HG03558 (cell line): ENCODE data around the gene RIN1.
A peak's percentile ranks its signal among the peaks of the same experiment; 100 is the strongest.

ENCODE experiments used
- ATAC-seq: cut with Tn5 transposase; IDR thresholded peaks from one replicate; pipeline ENCODE4 v1.9.1; 2021; ENCODE audit warnings: moderate number of reproducible peaks; ENCODE audit not compliant: unreplicated experiment; ENCODE audit errors: extremely low read depth

Gene RIN1

DNA sequence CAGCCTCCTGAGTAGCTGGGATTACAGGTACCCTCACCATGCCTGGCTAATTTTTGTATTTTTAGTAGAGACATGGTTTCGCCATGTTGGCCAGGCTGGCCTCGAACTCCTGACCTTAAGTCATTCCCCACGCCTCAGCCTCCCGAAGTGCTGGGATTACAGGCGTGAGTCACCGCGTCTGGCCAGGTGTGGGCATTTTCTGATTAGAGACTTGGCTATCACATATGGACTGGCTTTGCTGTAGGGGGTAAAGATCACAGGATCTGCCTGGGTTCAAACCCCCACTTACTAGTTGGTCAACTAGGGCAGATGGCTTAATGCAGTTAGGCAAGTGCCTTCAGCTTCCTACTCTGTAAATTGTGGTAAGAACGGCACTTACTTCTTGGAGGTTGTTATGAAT lies 25.9 kb downstream of the RIN1 start:
- no peak for ATAC-seq

DNA sequence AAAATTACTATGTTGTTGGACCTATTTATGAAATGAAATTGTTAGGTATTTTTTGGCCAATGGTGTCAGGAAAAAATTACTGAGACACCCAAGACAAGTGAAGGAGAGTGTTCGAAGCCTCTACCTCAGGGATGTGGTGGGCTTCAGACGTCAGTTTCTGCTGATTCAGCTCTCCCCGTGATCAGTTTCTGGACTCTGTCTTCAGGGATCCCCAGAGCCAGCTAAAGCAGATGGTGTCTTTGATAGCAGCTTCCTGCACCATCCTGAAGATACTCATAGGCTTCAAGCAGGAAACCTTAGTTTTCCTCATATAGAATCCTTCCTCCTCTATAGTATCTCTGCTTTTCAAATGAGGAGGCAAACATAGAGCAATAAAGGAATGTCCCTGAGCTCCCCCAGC lies 26.8 kb downstream of the RIN1 start:
- no peak for ATAC-seq

DNA sequence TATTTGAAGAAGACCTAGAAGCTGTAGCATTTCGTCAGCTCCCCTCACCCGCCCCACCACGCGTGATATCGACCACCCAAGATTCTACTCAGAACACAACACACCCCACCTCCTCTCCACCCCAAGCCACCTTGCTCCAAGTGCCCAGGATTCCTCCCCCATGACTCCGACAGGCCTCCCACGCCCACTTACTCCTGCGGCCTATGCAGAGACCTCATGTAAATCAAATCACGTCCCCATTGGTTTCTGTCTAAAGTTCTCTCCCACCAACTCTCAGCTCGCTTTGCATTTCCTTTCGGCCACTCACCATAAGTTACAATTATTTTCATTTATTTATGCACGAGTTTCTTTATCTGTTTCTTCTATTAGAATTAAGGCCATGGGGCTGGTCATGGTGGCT lies 33.6 kb downstream of the RIN1 start:
- no peak for ATAC-seq

DNA sequence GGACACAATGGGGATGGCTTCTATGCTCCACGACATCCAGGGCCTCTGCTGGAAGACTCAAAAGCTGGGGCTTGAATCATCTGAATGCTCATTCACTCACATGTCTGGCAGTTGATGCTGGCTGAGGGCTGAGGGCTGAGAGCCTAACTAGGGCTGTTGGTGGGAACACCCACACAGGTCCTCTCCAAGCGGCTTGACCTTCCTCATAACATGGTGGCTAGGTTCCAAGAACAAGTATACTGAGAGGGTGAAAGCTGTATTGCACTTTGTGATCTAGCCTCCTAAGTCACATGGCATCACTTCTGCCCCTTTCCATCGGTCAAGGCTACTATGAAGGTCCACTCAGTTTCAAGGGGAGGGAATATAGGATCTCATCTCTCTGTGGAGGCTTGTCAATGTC lies 37.0 kb downstream of the RIN1 start:
- no peak for ATAC-seq

DNA sequence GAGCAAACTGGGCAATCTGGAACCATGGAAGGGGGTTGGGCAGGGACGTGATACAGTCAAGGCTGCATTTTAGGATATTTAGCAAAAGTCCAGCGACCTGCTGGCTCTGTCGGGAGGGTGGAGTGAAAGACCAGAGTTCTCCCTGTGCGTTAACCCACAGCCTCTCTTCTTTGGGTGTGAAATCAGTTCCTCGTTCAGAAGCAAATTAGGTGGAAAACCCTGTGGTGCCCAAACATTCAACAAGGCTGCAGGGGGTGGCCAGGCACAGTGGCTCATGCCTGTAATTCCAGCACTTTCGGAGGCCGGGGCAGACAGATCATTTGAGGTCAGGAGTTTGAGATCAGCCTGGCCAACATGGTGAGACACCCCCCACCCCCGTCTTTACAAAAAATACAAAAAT lies 38.6 kb downstream of the RIN1 start:
- no peak for ATAC-seq

DNA sequence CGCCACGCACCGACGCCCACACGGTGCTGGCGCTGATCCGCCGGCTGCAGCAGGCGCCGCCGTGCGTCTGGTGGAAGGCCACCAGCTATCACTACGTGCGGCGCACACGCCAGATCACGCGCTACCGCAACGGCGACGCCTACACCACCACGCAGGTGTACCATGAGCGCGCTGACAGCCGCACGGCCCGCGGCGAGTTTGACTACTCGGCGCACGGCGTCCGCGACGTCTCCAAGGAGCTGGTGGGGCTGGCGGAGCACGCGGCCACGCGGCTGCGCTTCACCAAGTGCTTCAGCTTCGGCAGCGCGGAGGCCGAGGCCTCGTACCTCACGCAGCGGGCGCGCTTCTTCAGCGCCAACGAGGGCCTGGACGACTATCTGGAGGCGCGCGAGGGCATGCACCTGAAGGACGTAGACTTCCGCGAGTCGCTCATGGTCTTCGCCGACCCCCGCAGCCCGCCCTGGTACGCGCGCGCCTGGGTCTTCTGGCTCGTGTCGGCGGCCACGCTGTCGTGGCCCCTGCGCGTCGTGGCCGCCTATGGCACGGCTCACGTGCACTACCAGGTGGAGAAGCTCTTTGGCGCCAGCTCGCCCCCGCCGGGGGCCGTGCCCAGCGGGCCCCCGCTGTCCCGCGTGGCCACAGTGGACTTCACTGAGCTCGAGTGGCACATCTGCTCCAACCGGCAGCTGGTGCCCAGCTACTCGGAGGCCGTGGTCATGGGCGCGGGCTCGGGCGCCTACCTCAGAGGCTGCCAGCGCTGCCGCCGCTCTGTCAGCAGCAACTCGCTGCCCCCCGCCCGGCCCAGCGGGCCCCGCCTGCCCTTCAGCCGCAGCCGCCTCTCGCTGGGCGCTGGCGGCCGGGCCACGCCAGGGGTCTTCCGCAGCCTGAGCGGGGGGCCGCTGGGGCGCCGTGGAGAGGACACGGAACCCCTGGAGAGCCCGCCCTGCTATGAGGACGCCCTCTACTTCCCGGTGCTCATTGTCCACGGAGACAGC lies 41.3 kb downstream of the RIN1 start:
- no peak for ATAC-seq

DNA sequence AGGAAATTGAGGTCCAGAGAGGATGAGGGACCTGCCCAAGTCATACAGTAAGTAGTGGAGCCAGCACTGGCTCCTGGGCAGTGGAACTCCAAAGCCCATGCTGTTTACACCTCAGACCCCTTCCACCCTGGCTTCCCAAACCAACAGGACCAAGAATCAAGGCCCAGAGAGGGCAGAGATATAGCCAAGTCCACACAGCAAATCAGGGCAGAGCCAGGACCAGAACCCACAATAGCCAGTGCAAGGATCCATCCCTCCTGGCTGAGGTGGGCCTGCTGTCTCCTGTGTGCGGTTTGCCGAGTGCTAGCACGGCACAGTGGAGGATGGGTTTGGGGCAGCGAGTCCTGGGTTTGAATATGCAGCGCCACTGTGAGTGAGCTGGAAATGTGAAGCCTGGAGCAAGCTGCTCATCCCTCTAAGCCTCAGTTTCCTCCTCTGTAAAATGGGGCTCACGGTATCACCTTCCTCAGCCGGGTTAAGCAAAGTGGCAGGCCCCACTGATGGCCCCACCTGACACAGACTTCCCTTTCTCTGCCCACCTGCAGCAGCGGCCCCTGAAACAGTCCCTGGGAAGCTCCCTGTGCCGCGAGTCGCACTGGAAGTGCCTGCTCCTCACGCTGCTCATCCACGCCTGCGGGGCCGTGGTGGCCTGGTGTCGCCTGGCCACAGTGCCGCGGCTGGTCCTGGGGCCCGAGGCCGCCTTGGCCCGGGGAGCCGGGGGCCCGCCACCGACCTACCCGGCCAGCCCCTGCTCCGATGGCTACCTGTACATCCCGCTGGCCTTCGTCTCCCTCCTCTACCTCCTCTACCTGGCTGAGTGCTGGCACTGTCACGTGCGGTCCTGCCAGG lies 42.2 kb downstream of the RIN1 start:
- ATAC-seq = no peak

DNA sequence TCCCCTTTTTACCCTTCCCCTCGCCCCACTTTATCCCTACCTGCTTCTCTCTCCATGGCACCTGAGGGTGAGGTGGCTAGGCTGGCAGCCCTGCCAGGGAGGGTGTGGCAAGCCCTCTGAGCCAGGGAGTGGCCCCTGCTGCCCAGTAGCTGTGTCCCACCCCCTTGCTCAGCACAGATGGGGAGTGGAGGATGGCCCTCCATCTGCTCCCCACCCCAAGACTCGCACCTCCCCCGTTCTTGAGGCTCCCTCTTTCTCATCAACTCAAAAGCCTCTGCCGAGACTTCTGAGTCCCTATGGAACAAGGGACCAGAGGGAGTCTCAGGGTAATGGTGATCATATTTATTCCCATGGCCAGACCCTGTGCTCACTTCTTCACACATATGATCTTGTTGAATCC lies 42.9 kb downstream of the RIN1 start:
- no peak for ATAC-seq

DNA sequence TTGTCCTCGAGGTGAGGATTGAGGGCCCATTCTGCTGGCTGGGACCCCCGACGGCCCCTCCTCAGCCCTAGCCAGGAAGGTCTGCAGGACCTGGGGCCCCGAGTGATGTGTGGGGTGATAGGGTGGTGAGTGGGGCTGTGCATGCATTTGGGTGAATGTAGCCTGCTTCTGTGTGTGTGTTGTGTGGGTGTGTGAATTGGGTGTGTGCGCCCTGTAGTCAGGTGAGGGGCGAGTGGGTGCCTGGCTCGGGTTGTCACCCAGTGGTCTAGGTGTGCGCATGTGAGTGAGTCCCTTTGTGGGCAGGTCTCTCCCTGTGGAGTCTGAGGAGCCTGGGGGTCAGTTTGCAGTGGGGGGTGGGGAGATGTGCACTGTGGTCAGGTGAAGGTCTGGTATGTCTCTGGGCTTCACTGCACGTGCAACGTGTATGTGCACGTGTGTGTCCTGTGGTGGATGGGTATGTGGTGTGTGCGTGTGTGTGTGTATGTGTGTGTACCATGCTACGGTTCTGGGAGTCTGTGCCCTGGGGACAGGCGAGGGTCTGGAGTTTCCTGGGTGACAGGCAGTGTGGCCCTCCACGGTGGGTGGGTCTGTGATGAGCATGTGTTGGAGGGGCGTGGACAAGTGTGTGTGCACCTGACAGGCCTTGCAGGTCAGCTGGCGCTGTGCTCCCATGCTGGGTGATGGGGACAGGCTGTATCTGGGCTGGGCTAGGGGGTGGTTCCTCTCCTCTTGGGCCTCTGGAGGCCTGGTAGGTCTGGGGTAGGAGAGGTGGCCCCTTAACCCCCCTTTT lies 43.5 kb downstream of the RIN1 start:
- ATAC-seq = no peak

DNA sequence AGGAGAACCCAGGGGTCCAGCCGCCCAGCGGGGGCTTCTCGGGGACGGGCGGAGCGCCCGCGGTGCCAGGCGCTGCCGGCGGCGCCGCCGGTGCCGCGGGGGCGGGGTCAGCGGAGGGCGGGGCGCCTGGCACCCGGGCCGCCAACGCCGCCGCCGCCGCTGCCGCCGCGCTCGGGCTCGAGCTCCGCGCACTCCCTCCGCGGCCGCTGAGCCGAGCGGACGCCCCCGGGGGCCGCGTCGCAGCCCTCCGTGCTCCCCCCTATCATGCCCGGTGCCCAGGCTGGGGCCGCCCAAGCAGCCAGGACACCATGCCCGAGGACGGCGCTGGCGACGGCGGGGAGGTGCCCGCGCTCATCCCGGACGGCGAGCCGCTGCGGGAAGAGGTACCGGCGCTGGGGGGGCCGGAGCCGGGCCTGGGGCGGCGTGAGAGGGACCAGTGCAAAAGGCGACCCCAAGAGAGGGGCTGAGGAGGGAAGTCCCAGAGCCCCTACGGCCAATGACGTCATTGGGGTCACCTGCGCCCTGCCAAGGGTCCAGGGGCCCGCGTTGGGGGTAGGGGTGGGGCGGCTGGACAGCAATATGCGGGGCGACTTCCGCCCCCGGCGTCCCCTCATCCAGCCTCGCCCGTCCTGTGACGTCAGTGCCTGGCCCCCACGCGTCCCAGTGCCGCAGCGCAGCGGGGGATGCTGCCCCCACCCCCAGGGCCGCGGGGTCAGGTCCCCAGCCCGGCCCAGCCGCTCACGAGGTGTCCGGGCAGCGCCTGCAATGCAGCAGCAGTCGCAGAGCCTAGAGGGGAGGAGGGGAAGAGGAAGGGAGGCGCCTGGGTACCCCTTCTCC lies 44.3 kb downstream of the RIN1 start, which contains the start of gene TMEM151A:
TSS of gene TMEM151A (plus strand) at position 189 of the 837 bp plus-strand sequence. CDS start at position 309, 120 bp downstream.
- ATAC-seq = no peak

DNA sequence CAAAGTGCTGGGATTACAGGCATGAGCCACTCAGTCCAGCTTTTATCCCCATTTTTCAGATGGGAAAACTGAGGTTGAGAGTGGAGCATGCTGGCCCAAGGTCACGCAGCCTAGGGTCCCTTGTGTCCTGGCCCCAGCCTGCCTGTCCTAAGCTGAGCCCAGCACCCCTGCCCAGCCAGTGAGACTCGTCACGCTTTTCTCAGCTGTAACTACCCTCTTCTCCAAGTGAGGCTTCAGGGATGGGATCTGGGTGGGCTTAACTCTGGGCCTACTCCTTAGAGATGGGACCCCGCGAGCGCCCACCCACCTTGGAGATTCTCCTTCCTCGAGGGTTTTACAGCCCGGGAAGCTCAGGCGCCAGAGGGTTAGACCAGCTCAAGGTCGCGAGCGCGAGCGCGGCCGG lies 44.9 kb downstream of the RIN1 start:
- no peak for ATAC-seq

DNA sequence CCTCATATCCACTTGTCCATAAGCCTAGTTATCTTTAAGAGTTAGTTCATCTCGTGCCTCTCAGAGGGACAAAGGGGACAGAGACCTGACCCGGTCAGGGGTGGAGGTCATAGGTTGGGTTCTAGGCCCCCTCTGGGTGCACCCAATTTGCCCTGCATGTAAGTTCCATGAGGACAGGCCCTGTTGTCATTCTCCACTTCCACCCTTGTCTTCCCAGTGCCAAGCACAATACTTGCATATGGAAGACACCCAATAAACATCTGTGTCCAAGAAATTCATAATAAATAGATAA lies 46.0 kb downstream of the RIN1 start:
- no peak for ATAC-seq

DNA sequence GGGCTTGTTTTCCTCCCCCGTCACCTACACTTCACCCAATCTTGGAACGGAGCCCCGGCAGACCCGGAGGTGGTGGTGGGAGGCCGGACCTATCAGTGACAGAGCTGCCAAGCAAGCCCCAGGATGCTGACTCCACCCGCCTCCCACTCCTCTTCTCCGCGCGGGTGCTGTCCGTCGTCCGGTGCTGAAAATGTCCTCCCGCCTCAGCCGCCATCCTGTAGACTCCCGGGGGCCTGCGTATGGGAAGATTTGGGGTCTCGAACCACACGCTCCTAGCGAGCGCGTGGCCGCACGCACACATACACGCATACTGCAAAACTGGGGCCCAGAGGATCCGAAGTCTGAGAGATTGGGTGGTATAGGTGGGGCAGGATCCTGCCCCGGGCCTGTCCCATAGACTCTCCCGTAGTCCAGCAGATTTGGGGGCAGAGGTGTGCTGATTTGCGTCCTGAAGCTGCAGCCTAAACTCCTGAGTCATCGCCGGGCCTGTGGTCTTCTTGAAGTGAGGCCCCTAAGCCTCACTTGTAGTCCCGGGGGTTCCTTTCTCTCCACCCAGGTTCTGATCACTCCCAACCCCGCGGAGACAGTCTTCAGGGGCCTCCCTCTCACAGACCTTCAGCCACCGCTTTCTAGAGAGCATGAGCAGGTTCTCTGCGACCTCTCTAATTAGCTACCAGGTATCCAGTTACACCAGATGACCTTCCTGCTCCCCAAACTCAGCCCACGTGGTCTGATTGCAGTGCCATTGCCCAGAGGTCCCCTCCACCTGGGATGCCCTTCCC lies 46.5 kb downstream of the RIN1 start:
- no peak for ATAC-seq

DNA sequence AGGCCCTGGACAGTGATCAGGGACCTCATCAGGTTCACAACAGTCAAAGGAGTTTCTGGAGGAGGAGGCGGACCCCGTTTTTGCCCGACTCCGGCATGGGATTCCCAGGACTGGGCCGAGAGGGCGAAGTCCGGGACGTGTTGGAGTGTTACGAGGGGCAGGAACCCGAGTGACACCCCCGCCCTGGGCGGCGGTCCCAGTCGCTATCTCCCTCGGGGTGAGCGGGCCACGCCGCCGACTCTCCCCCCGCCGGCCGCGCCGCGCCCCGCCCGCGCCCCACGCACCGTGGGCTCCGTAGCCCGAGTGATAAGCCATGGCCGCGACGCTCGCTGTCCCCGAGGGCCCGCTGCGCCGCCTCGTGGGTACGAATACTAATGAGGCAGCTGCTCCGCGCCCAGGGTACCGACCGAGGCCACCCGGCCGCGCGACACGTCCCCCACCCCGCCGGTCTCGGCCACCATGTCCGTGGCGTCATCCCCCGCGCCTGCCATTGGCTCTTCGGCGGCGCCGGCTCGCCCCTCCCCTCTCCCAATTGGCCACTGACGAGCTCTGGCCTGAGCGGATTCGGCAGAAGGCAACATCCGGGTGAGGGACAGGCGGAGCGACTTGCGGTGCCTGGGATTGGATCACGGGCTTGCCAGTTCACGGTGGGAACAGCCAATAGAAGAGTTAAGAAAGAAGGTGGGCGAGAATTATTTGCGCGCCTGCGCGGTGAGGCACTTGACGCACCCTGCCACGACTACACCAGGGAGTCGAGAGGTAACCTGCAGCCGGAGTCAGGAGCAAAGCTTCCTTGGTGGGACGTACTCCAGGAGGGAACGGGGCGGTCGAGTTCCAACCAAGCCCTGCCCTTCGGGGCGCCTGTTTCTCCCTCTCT lies 47.3 kb downstream of the RIN1 start, which contains the start of gene YIF1A:
TSS of gene YIF1A (minus strand) at position 473 of the 877 bp plus-strand sequence. CDS start at position 315, 158 bp downstream.
- peak; percentile 83 for ATAC-seq

DNA sequence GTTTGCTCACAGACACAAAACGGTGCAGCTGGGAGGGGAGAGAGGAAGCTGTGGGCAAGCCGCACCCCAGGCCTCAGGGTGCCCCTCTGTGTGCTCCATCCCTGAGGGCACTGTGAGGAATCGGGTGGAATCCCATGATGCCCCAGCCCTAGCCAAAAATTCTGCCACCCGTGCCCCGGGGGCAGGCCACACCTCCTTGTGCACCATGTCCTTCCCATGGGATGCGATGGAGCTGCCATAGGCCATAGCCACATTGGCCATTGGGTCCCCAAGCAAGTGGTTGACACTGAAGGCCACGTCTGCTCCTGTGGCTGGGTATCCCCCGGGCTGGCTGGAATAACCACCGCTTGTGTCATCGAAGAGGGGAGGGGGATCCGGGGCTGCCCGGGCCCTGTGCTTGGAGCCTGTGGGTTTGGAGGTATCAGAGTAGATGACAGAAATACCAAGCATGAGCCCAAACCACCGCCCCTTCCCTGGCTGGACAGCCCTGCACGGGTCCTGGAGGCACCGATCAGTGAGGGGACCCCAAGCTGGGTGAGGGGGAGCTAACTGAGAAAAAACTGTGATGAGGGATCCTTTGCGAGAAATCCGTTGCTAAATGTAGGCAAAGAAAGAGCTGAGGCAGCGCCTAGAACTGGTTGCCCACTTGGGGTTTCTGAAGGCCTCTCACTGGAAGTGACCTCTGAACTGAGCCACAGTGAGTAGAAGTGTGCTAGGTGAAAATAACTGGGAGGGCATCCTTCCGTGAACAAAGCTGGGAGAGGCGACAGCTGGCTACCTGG lies 48.2 kb downstream of the RIN1 start:
- ATAC-seq = no peak

DNA sequence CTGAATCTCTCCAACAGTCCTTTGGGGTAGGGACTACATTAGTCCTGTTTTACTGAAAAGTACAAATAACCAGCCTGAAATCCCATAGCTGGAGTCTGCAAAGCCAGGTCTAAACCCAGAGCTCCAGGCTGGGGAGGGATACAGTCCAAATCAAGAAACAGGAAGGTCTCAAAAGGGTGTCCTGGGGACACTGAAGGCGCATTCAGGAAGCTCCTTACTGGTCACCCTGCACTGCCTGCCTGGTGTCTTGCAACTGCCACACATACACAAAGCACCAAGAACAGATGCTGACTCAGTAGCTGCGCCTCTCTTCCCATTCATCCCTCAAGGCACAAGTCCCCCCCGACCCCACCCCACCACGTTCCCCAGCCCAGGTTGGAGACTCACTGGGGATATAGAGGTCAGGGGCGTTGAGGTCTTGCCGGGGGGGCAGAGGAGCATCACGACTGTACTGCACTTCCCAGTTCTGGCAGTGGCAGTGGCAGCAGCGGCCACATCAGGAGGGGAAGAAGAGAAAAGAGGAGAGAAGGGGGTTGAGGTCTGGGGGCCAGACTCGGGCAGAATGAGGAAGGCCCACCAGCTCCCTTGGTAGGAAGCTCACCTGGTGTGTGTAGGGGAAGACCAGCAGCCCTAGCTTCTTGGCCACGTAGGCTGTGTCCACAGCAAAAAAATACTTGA lies 48.9 kb downstream of the RIN1 start:
- no peak for ATAC-seq

DNA sequence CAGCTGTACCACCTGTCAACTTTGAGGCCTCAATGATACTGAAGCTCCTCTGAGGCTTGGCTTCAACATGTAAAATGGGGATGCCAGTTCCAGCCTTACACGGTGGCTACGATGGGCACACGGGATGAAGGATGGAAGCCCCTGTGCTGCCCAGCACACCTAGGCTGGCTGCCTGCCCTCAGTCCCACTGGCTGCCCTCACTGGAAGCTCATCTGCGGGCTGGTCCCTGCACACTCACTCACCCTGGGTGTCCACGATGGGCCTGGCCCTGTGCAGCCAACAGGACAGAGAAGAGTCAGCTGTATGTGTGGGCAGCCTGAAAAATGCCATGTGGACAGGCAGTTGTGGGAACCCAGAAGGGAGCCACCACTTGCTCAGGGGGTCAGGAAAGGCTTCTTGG lies 49.5 kb downstream of the RIN1 start:
- ATAC-seq = no peak
